ENCODE data around the gene ARHGEF28.

GRCh38 chr5:73955271-73955846, 329.4 kb downstream of the ARHGEF28 start:
- no peak for TF ChIP-seq POLR2AphosphoS5 (IDR thresholded peaks at IDR 0.05; ENCODE audit: low read depth, low read length)
- TF ChIP-seq FOXP2 (optimal IDR thresholded peaks at IDR 0.05; ENCODE audit: borderline replicate concordance, extremely low read depth, extremely low read length, insufficient read depth), result no peak
